GM12873 (cell line): ENCODE data around the gene ITGB1.

Experiments
- TF ChIP-seq, protein P1 (sequence below): IDR thresholded peaks from 2 replicates; pipeline ENCODE4 v1.5.1; 2012; ENCODE audit warnings: low read depth, mild to moderate bottlenecking, moderate library complexity, low read length, control low read depth; ENCODE audit not compliant: insufficient read depth; ENCODE audit errors: missing control alignments

Gene ITGB1

DNA sequence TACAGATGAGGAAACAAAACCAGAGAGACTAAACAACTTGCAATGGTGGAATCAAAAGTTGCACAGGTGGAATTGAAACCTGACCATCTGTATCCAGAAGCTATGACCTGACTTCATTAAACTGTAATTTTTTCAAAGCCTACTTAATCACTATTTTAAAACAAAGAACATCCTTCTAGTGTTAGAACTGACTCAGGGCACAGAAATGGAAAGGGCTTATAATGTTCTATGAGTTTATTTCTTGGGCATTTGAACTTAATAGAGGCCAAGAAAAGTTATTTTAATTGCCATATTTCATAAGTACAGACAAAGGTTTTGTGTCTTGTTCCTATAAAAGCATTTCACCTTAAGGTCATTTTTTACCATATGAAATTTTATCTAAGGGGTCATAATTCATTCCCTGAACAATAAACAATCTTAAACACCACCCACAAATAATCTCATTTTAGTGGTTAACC is 8.8 kb downstream of the ITGB1 start:
- TF ChIP-seq, protein P1, sequence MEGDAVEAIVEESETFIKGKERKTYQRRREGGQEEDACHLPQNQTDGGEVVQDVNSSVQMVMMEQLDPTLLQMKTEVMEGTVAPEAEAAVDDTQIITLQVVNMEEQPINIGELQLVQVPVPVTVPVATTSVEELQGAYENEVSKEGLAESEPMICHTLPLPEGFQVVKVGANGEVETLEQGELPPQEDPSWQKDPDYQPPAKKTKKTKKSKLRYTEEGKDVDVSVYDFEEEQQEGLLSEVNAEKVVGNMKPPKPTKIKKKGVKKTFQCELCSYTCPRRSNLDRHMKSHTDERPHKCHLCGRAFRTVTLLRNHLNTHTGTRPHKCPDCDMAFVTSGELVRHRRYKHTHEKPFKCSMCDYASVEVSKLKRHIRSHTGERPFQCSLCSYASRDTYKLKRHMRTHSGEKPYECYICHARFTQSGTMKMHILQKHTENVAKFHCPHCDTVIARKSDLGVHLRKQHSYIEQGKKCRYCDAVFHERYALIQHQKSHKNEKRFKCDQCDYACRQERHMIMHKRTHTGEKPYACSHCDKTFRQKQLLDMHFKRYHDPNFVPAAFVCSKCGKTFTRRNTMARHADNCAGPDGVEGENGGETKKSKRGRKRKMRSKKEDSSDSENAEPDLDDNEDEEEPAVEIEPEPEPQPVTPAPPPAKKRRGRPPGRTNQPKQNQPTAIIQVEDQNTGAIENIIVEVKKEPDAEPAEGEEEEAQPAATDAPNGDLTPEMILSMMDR, result no peak

DNA sequence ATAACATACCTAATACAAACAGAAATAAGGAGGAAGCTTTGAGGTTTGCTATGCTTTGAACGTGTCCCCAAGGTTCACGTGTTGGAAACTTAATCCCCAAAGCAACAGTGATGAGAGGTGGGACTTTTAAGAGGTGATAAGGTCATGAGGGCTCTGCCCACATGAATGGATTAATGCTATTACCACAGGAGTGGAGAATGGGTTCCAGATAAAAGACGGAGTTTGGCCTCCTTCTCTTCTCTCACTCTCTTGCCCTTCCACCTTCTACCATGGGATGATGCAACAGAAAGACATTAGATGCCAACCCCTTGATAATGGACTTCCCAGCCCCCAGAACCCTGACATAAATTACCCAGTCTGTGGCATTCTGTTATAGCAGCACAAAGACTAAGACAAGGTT is 9.6 kb downstream of the ITGB1 start:
- TF ChIP-seq, protein P1, result no peak

DNA sequence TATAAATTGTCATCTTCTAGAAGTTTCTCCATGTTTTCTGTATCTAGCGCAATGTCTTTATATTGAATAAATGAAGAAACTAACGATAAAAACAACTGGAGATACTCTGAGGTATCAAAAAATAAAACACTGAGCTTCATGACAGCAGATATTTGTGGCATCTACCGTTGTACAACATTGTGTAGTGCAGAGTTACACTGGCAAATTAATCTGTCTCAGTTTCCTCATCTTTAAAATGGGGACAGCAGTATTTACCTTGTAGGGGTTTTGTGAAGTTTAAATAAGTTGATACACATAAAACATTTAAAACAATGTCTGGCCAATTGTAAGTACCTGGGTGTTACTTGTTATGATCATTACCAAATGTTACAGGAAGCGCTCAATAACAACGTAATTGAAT is 10.4 kb downstream of the ITGB1 start:
- TF ChIP-seq, protein P1, result no peak

DNA sequence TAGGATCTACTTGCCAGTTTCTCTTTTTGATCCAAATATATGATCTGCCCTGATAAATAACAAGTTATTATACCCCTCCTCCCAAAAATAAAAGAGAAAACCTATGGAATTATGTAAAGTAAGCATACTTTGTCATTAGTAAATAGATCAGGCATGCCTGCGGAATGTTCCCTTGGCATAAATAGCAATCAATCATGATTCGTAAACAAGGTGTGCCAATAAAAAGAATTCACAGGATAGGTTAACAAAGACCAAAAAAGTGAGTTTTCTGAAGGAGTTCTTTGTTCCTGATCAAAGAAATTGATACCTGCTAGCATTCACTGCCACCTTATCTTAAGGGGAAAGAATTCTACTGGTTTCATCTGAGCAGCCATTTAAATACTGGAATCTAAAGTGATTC is 11.9 kb downstream of the ITGB1 start:
- TF ChIP-seq, protein P1, result no peak

DNA sequence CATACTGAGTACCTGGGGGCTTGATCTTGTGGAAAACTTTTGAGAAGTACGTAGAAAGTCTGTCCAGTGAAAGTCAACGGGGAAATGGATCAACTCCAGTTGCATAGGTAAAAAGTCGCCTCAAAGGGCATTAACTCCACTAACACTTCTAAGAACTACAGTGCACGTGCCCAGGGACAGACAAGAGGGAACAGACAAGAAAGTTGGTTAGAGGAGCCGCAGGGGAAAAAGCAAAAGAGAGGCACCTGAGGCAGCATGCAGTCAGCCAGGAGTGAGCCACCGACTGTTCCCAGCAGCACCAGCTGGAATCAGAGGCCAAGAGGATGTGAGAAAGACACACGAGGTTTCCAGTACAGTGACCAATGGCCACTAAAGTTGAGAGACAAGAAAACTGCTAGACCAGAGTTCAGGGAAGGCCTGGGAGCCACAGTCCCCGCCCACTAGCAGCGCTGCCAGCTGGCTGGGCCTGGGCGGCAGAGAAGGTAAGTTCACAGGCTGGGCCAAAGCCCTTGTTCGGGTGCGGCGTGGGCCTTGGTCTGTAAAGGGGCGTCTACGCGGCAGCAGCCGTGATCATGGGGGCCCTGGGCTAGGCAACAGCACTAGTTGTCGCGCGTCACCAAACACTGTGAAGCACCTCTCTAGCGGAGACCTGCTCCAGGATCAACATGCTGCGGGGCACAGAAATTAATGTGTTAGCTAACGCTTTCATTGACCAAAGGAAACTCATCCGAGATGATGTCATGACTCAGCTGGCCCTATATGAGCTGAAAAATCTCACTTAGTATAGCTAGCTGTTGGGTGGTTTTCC is 14.0 kb downstream of the ITGB1 start:
- TF ChIP-seq, protein P1, result no peak

DNA sequence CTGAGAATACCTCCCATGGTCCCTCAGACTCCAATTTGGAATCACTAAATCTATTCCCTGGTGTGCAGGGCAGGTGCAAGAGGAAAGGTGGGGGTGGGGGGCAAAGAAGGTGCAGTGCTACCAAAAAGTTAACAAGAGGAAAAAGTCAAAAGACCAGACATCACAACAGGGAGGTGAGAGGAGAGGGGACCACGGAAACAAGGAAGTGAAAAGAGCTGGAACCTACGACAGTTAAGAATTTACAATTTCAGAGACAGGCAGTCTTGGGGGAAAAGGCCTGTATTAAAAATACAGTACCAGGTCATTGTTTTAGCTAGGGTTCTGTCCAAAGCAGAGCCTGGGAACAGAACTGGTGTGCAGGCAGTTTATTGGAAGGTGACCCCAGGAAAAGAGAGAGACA is 14.6 kb downstream of the ITGB1 start:
- TF ChIP-seq, protein P1, result no peak

DNA sequence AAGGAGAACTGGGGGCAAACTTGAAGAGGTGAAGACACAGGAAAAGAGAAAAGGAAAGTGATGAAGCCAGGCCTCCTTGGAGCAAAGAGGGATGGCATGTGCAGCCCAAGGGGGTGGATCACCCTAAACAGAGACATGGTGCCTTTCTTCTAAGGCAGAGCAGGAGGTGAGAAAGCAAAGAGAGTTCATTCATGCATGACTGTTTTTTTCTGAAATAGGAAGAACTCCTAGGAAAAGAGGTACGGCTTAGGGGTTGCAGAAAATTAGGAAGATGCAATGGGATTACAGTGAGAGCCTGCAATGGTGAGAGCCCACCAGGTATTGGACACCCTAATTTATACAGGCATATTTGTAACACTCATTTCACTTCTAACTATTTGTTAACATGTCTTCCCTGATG is 15.9 kb downstream of the ITGB1 start:
- TF ChIP-seq, protein P1, result no peak
